HCT116 (cell line): ENCODE measurements around the gene VPS33A. TPM values are rescaled to one million over a fixed set of nuclear protein-coding genes. Genes with fewer than 3 reads are reported as not detected.
A peak's percentile ranks its signal among the peaks of the same experiment; 100 is the strongest.

ENCODE experiments used
- ATAC-seq: fragments of 200-7000 bp; cut with Tn5 transposase; 2 replicates; pipeline ENCODE4 v1.9.1; 2020; ENCODE audit warnings: mild to moderate bottlenecking, moderate library complexity
- BruUV-seq: library from RNA; stranded (reverse); fragments of 400-500 nt; replicated peaks from 2 replicates; lab custom pipeline; 2021; lab: Mats Ljungman, UMichigan
- CTCF ChIA-PET: fragments of 300-600 bp; sonication (Branson Sonifier 250); formaldehyde crosslinking; loops from one replicate; lab custom pipeline; 2021; ENCODE audit warnings: antibody characterized with exemption; lab: Charles Lee
- POLR2A ChIA-PET: fragments of 300-600, 350-600 bp; sonication (Branson Sonifier 250); formaldehyde crosslinking; loops from one replicate; lab custom pipeline; 2021; ENCODE audit warnings: antibody characterized with exemption; lab: Charles Lee
- RAD21 ChIA-PET, 2 experiments: fragments of 300-600 bp; sonication (Branson Sonifier 250); formaldehyde crosslinking; loops; one replicate each; lab custom pipeline; 2023; ENCODE audit warnings: low total read pairs in 2 of 2; ENCODE audit not compliant: uncharacterized antibody in 2 of 2, unreplicated experiment in 2 of 2, low non-redundant PET in 1 of 2; lab: Charles Lee
- DNase-seq: peaks from one replicate; pipeline ENCODE4 v3.0.0-alpha.2; 2010; ENCODE audit warnings: low read depth, low spot score
- H2AFZ ChIP-seq: fragments of 200-600 bp; shearing (Covaris generic), sonication (generic); 2 replicates; pipeline ENCODE4 v1.6.1; 2017; ENCODE audit warnings: low read depth, mixed run types, mixed read lengths, antibody characterized with exemption, low read length; ENCODE audit not compliant: poor library complexity, severe bottlenecking
- H3K27ac ChIP-seq: 2 replicates; pipeline ENCODE4 v1.5.1; 2012; ENCODE audit warnings: low read depth, low read length
- H3K27me3 ChIP-seq: fragments of 200-600 bp; sonication (generic); 2 replicates; pipeline ENCODE4 v1.6.1; 2016; ENCODE audit warnings: mixed run types, low read length, mixed read lengths; ENCODE audit not compliant: insufficient read depth
- H3K36me3 ChIP-seq, 2 experiments: fragments of 200-500 bp in 1 of 2; fragments of 200-600 bp in 1 of 2; sonication (Bioruptor generic) in 1 of 2; sonication (generic) in 1 of 2; 2 replicates each; pipeline versions ENCODE4 v1.5.1 to v1.6.1; 2014 to 2016; ENCODE audit warnings: low read length in 2 of 2, inconsistent platforms in 1 of 2, mixed read lengths in 1 of 2, mixed run types in 1 of 2; ENCODE audit not compliant: insufficient read depth in 2 of 2, control insufficient read depth in 1 of 2
- H3K4me1 ChIP-seq, 2 experiments: fragments of 200-600 bp in 1 of 2; sonication (generic) in 1 of 2; 2 replicates each; pipeline versions ENCODE4 v1.5.1 to v1.6.1; 2012 to 2017; ENCODE audit warnings: low read length in 2 of 2, inconsistent platforms in 1 of 2, mild to moderate bottlenecking in 1 of 2, mixed read lengths in 1 of 2, mixed run types in 1 of 2, moderate library complexity in 1 of 2; ENCODE audit not compliant: insufficient read depth in 2 of 2, control insufficient read depth in 1 of 2
- H3K4me2 ChIP-seq: fragments of 200-600 bp; sonication (generic); 2 replicates; pipeline ENCODE4 v1.6.1; 2017; ENCODE audit warnings: mixed run types, low read length, mixed read lengths
- H3K4me3 ChIP-seq, 2 experiments: fragments of 200-600 bp in 1 of 2; sonication (generic) in 1 of 2; replicated peaks in 1 of 2; 2 replicates each; pipeline ENCODE4 v1.5.1; 2011 to 2016; ENCODE audit warnings: low read length in 2 of 2, control low read depth in 1 of 2, low read depth in 1 of 2, mild to moderate bottlenecking in 1 of 2, mixed read lengths in 1 of 2, mixed run types in 1 of 2
- H3K79me2 ChIP-seq: fragments of 200-600 bp; sonication (generic); 2 replicates; pipeline ENCODE4 v1.6.1; 2017; ENCODE audit warnings: mild to moderate bottlenecking, mixed run types, low read length, moderate library complexity, mixed read lengths; ENCODE audit not compliant: insufficient read depth
- H3K9ac ChIP-seq: fragments of 200-600 bp; sonication (generic); 2 replicates; pipeline ENCODE4 v1.6.1; 2016; ENCODE audit warnings: low read length, mixed read lengths
- H3K9me2 ChIP-seq: fragments of 200-600 bp; sonication (generic), shearing (Covaris generic); 2 replicates; pipeline ENCODE4 v1.6.1; 2017; ENCODE audit warnings: mixed run types, mild to moderate bottlenecking, moderate library complexity; ENCODE audit not compliant: insufficient read depth
- H3K9me3 ChIP-seq, 2 experiments: fragments of 200-500 bp in 1 of 2; fragments of 200-600 bp in 1 of 2; sonication (Bioruptor generic) in 1 of 2; sonication (generic) in 1 of 2; 2 replicates each; pipeline ENCODE4 v1.6.1; 2014 to 2017; ENCODE audit warnings: low read length in 2 of 2, mixed read lengths in 2 of 2, inconsistent platforms in 1 of 2, low read depth in 1 of 2, mild to moderate bottlenecking in 1 of 2, mixed run types in 1 of 2, moderate library complexity in 1 of 2; ENCODE audit not compliant: control insufficient read depth in 1 of 2, insufficient read depth in 1 of 2
- H4K20me1 ChIP-seq: fragments of 200-600 bp; sonication (generic), shearing (Covaris generic); 2 replicates; pipeline ENCODE4 v1.6.1; 2017; ENCODE audit warnings: mixed run types, mild to moderate bottlenecking, moderate library complexity; ENCODE audit not compliant: insufficient read depth
- ATF3 ChIP-seq: IDR thresholded peaks from 2 replicates; pipeline ENCODE4 v1.6.1; 2012
- CBX3 ChIP-seq: IDR thresholded peaks from 2 replicates; pipeline ENCODE4 v1.6.1; 2012; ENCODE audit warnings: low read depth
- CEBPB ChIP-seq: IDR thresholded peaks from 2 replicates; pipeline ENCODE4 v1.6.1; 2012; ENCODE audit warnings: low read depth
- EGR1 ChIP-seq: IDR thresholded peaks from 2 replicates; pipeline ENCODE4 v1.6.1; 2012; ENCODE audit warnings: low read depth
- EZH2 ChIP-seq: fragments of 200-600 bp; sonication (generic); IDR thresholded peaks from 2 replicates; pipeline ENCODE4 v1.6.1; 2017; ENCODE audit warnings: antibody characterized with exemption, mixed run types
- FOSL1 ChIP-seq: IDR thresholded peaks from 2 replicates; pipeline ENCODE4 v1.6.1; 2012; ENCODE audit warnings: low read depth
- JUND ChIP-seq: IDR thresholded peaks from 2 replicates; pipeline ENCODE4 v1.6.1; 2012
- MAX ChIP-seq: IDR thresholded peaks from 2 replicates; pipeline ENCODE4 v1.6.1; 2012
- POLR2A ChIP-seq: IDR thresholded peaks from 2 replicates; pipeline ENCODE4 v1.7.0; 2011; ENCODE audit warnings: borderline replicate concordance; ENCODE audit not compliant: insufficient read depth, insufficient read length; ENCODE audit errors: extremely low read depth
- POLR2AphosphoS5 ChIP-seq: IDR thresholded peaks from 2 replicates; pipeline ENCODE4 v1.6.1; 2011; ENCODE audit warnings: mild to moderate bottlenecking, low read depth, low read length, moderate library complexity
- RAD21 ChIP-seq: IDR thresholded peaks from 2 replicates; pipeline ENCODE4 v1.6.1; 2012; ENCODE audit warnings: low read depth, mild to moderate bottlenecking
- REST ChIP-seq: IDR thresholded peaks from 2 replicates; pipeline ENCODE4 v1.6.1; 2012; ENCODE audit warnings: low read depth
- SIN3A ChIP-seq: IDR thresholded peaks from 2 replicates; pipeline ENCODE4 v1.6.1; 2012; ENCODE audit warnings: low read depth
- SRF ChIP-seq: IDR thresholded peaks from 2 replicates; pipeline ENCODE4 v1.6.1; 2012; ENCODE audit warnings: low read depth
- ZBTB33 ChIP-seq: IDR thresholded peaks from 2 replicates; pipeline ENCODE4 v1.6.1; 2011; ENCODE audit warnings: mild to moderate bottlenecking, low read length, moderate library complexity; ENCODE audit not compliant: insufficient replicate concordance; ENCODE audit errors: extremely low read depth
- ZFX ChIP-seq: fragments of 450-650 bp; IDR thresholded peaks from 2 replicates; pipeline ENCODE4 v1.6.1; 2017
- ZNF274 ChIP-seq: fragments of 200-500 bp; sonication (Bioruptor generic); IDR thresholded peaks from 2 replicates; pipeline ENCODE4 v1.6.1; 2014; ENCODE audit warnings: mild to moderate bottlenecking, low read depth, low read length, inconsistent platforms
- intact Hi-C: fragments of 100-400 bp; cut with micrococcal nuclease; formaldehyde crosslinking; loops from 2 replicates; pipeline ENCODE4 v1.10.0; 2022
- total RNA-seq: library from RNA; stranded (reverse); gene quantifications from one replicate; pipeline ENCODE4 v1.2.1, GENCODE V29; 2021; ENCODE audit not compliant: unreplicated experiment

Gene VPS33A
- total RNA-seq, 1 experiment from 2014 or later: 19.4 TPM

GRCh38 chr12:122206111-122206881, 60.0 kb downstream of the VPS33A start (continued):
- TF ChIP-seq ATF3: no peak
- TF ChIP-seq, all 23 proteins: peak for 0

GRCh38 chr12:122205053-122205925, 61.0 kb downstream of the VPS33A start:
- Histone ChIP-seq H3K4me2 (peak overlapping the region; percentile 88; the same call in 1 of the 2 replicates), H3K27ac (no peak overlapping the region), H3K9me3 (no peaks in the 10 kb centered on the region), H3K9me2 (no peaks in the 10 kb centered on the region), H4K20me1 (no peaks in the 10 kb centered on the region), H3K4me1 (peaks cover 2 to 31% of the 10 kb centered on the region in 2 experiments; a peak in 3 of 4 replicates), H3K27me3 (no peaks in the 10 kb centered on the region), H2AFZ (no peak overlapping the region), H3K79me2 (peaks cover 3% of the 10 kb centered on the region; the same call in 1 of the 2 replicates), H3K4me3 (no peak overlapping the region), H3K9ac (no peak overlapping the region), H3K36me3 (peaks cover 17 to 18% of the 10 kb centered on the region in 2 experiments; a peak in 3 of 4 replicates)
- ATAC-seq: no peak
- intact Hi-C loops: no loop called here
- DNase-seq: no peak
- TSS peak; percentile 35 for BruUV-seq
- ChIA-PET POLR2A (no interaction called here), CTCF (no interaction called here), RAD21 (no interaction called here)
- TF ChIP-seq POLR2AphosphoS5: no peak; the same call in 1 of the 2 replicates
- TF ChIP-seq ZBTB33: no peak
- no peak for TF ChIP-seq JUND
- TF ChIP-seq EGR1: no peak
- TF ChIP-seq SIN3A: no peak
- no peak for TF ChIP-seq CBX3
- no peak for TF ChIP-seq MAX
- TF ChIP-seq EZH2: no peak
- TF ChIP-seq REST: no peak
- no peak for TF ChIP-seq SRF
- TF ChIP-seq ZNF274: no peak
- no peak for TF ChIP-seq FOSL1
- no peak for TF ChIP-seq ZFX
- TF ChIP-seq RAD21: no peak
- no peak for TF ChIP-seq CEBPB
- no peak for TF ChIP-seq POLR2A
